GM23248 (cell line): ENCODE measurements around the gene DKC1. TPM values are rescaled to one million over a fixed set of nuclear protein-coding genes. Genes with fewer than 3 reads are reported as not detected.

Experiments
- DNase-seq: peaks from one replicate; pipeline ENCODE4 v3.0.0-alpha.2; 2015
- H2AFZ ChIP-seq: fragments of 200-600 bp; sonication (generic); 2 replicates; pipeline ENCODE4 v1.6.1; 2016; ENCODE audit warnings: antibody characterized with exemption
- H3F3A ChIP-seq: fragments of 200-600 bp; sonication (generic); 2 replicates; pipeline ENCODE4 v1.6.1; 2016; ENCODE audit warnings: mild to moderate bottlenecking, antibody characterized with exemption, mixed run types; ENCODE audit not compliant: insufficient read depth
- H3K27ac ChIP-seq: fragments of 200-600 bp; sonication (generic); 2 replicates; pipeline ENCODE4 v1.5.1; 2016; ENCODE audit warnings: mild to moderate bottlenecking
- H3K27me3 ChIP-seq: fragments of 200-600 bp; sonication (generic); replicated peaks from 2 replicates; pipeline ENCODE4 v1.6.1; 2016; ENCODE audit warnings: mild to moderate bottlenecking; ENCODE audit not compliant: insufficient read depth
- H3K36me3 ChIP-seq: fragments of 200-600 bp; sonication (generic); 2 replicates; pipeline ENCODE4 v1.6.1; 2016; ENCODE audit warnings: low read depth, mild to moderate bottlenecking
- H3K4me1 ChIP-seq: fragments of 200-600 bp; sonication (generic); 2 replicates; pipeline ENCODE4 v1.6.1; 2016; ENCODE audit warnings: mild to moderate bottlenecking; ENCODE audit not compliant: insufficient read depth
- H3K4me2 ChIP-seq: fragments of 200-600 bp; sonication (generic); one replicate; pipeline ENCODE4 v1.6.1; 2016; ENCODE audit warnings: mild to moderate bottlenecking; ENCODE audit not compliant: unreplicated experiment
- H3K4me3 ChIP-seq: fragments of 200-600 bp; sonication (generic); 2 replicates; pipeline ENCODE4 v1.5.1; 2016; ENCODE audit warnings: mild to moderate bottlenecking
- H3K79me2 ChIP-seq: fragments of 200-600 bp; sonication (generic); 2 replicates; pipeline ENCODE4 v1.6.1; 2016; ENCODE audit warnings: mild to moderate bottlenecking; ENCODE audit not compliant: insufficient read depth
- H3K9ac ChIP-seq: fragments of 200-600 bp; sonication (generic); 2 replicates; pipeline ENCODE4 v1.6.1; 2016; ENCODE audit warnings: mild to moderate bottlenecking
- H3K9me2 ChIP-seq: fragments of 200-600 bp; sonication (generic); 2 replicates; pipeline ENCODE4 v1.6.1; 2016; ENCODE audit warnings: mixed run types, mild to moderate bottlenecking, moderate library complexity; ENCODE audit not compliant: insufficient read depth
- H3K9me3 ChIP-seq: fragments of 200-600 bp; sonication (generic); one replicate; pipeline ENCODE4 v1.6.1; 2017; ENCODE audit warnings: low read depth
- H4K20me1 ChIP-seq: fragments of 200-600 bp; sonication (generic); 2 replicates; pipeline ENCODE4 v1.6.0; 2016; ENCODE audit not compliant: insufficient read depth
- EZH2 ChIP-seq: fragments of 200-600 bp; sonication (generic); IDR thresholded peaks from 2 replicates; pipeline ENCODE4 v1.6.1; 2018; ENCODE audit warnings: antibody characterized with exemption, mild to moderate bottlenecking; ENCODE audit not compliant: insufficient read depth, poor library complexity, severe bottlenecking
- EZH2phosphoT487 ChIP-seq: fragments of 200-600 bp; sonication (generic); IDR thresholded peaks from 2 replicates; pipeline ENCODE4 v1.6.1; 2018; ENCODE audit warnings: antibody characterized with exemption, moderate library complexity, mild to moderate bottlenecking, low read depth; ENCODE audit not compliant: insufficient read depth
- WGBS, 2 experiments: methylation state at CpG; one replicate each; pipeline ENCODE4 v1.1.6; 2015 to 2017; ENCODE audit warnings: low lambda C conversion rate in 2 of 2, low coverage in 1 of 2; ENCODE audit errors: missing lambda C conversion rate in 2 of 2; 5-methylcytosine and 5-hydroxymethylcytosine counted together
- in situ Hi-C: fragments of 300-500 bp; cut with MboI; formaldehyde crosslinking; loops from 2 replicates; pipeline ENCODE4 v1.15.0; 2020
- polyA plus RNA-seq: library from polyadenylated mRNA; unstranded; fragments of >200 nt; fragmentation: Nextera tagmentation; extraction: Ambion mirVana; gene quantifications from 2 replicates; pipeline ENCODE4 v1.2.1, GENCODE V29; 2016
- total RNA-seq: library from RNA; depleted of rRNA; stranded (reverse); fragments of >200 nt; shearing (Covaris generic); gene quantifications from 2 replicates; pipeline ENCODE4 v1.2.3, GENCODE V29; 2014

The DKC1 gene
- total and polyA plus RNA-seq, 2 experiments from 2014 or later, result 40.1 to 42.9 TPM

GRCh38 chrX:154751669-154752271, 10.9 kb upstream of the DKC1 start:
- no peak overlapping the region for H3K9ac ChIP-seq
- H3K36me3 ChIP-seq, result no peaks in the 10 kb centered on the region
- DNase-seq, result no peak
- H3K4me3 ChIP-seq, result no peak overlapping the region
- H3K27ac ChIP-seq, result no peak overlapping the region
- no peak overlapping the region for H2AFZ ChIP-seq
- no peak overlapping the region for H3K4me2 ChIP-seq
- WGBS, 2 experiments, result 80 to 86% methylated on average over 9 of the region's 9 CpGs
- H3K9me3 ChIP-seq, result no peaks in the 10 kb centered on the region
- no peaks in the 10 kb centered on the region for H4K20me1 ChIP-seq
- in situ Hi-C loops, result no loop called here
- TF ChIP-seq EZH2phosphoT487, result no peak
- no peak for TF ChIP-seq EZH2
- no peaks in the 10 kb centered on the region for H3K27me3 ChIP-seq
- H3F3A ChIP-seq, result peaks cover 12% of the 10 kb centered on the region
- H3K79me2 ChIP-seq, result no peaks in the 10 kb centered on the region
- no peaks in the 10 kb centered on the region for H3K4me1 ChIP-seq
- H3K9me2 ChIP-seq, result no peaks in the 10 kb centered on the region

DNA sequence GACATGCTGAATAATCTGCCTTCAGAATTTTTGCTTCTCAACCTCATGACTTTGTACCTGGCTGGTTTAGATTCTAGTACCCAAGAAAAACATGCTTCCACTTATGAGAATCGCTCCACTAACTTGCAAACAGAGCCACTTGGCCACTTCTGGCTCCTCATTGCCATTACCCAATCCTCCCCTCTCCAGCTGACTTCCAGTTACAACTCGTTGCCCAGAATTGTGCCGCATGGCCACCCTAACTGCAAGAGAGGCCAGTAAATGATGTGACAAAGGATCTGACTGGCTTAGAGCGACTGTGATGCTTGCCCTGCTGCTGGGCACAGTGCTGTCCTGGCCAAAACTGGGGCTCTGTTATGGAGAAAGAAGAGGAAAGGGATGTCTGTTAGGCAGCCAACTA, 4.0 kb upstream of the DKC1 start:
- Histone ChIP-seq H3K9ac (no peak overlapping the region), H3K4me3 (no peak overlapping the region)
- in situ Hi-C loops, result no loop called here

GRCh38 chrX:154761977-154762536, 607 bp upstream of the DKC1 start:
- Histone ChIP-seq H3K4me2 (peak overlapping the region; percentile 85), H3K9ac (peak overlapping the region; percentile 92), H3K27me3 (no peaks in the 10 kb centered on the region), H3K9me3 (no peaks in the 10 kb centered on the region), H3K4me1 (0 out of 2 replicates have a peak, but pooled peaks cover 3% of the 10 kb centered on the region), H2AFZ (peak overlapping the region; percentile 98), H3K4me3 (peak overlapping the region; percentile 96), H3K79me2 (peaks cover 37% of the 10 kb centered on the region), H3F3A (no peaks in the 10 kb centered on the region), H3K9me2 (no peaks in the 10 kb centered on the region), H4K20me1 (no peaks in the 10 kb centered on the region), H3K27ac (peak overlapping the region; percentile 79), H3K36me3 (peaks cover 14% of the 10 kb centered on the region; the same call in 1 of the 2 replicates)
- WGBS, 2 experiments, result 4% methylated on average over 11 of the region's 11 CpGs
- in situ Hi-C loops, result no loop called here
- DNase-seq, result peak; percentile 20
- no peak for TF ChIP-seq EZH2
- TF ChIP-seq EZH2phosphoT487, result no peak

More for the DNA sequence above, 4.0 kb upstream of the DKC1 start:
- Histone ChIP-seq H3K9me3 (no peaks in the 10 kb centered on the region), H3F3A (peaks cover 1% of the 10 kb centered on the region; the same call in 1 of the 2 replicates), H4K20me1 (no peaks in the 10 kb centered on the region), H3K36me3 (no peaks in the 10 kb centered on the region), H3K27me3 (no peaks in the 10 kb centered on the region), H2AFZ (no peak overlapping the region), H3K4me2 (no peak overlapping the region), H3K4me1 (0 out of 2 replicates have a peak, but pooled peaks cover 3% of the 10 kb centered on the region), H3K9me2 (no peaks in the 10 kb centered on the region), H3K27ac (no peak overlapping the region), H3K79me2 (peaks cover 7% of the 10 kb centered on the region)
- 69 to 77% methylated on average over 4 of the region's 4 CpGs for WGBS, 2 experiments
- TF ChIP-seq EZH2phosphoT487 (no peak), EZH2 (no peak)
- no peak for DNase-seq

DNA sequence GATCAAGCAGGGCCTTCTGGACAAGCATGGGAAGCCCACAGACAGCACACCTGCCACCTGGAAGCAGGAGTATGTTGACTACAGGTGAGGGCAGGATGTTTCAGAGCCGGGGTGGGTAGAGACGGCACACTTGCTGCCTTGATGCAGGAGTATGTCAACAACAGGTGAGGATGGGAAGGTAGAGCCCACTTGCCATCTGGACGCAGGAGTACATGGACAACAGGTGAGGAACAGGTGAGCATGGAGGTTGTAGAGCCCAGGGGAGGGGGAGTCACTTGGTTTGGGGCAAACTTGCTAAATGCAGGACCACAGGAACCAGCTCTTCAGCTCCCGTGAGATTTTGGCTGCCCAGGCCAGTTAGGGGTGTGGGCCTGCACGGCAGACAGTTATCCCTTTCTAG, 12.0 kb downstream of the DKC1 start:
- Histone ChIP-seq H3K4me2 (no peak overlapping the region), H3K27me3 (no peaks in the 10 kb centered on the region), H3K9me3 (no peaks in the 10 kb centered on the region), H3F3A (peaks cover 26% of the 10 kb centered on the region), H3K79me2 (peaks cover 17% of the 10 kb centered on the region), H2AFZ (no peak overlapping the region), H3K4me3 (no peak overlapping the region), H3K36me3 (peaks cover 11% of the 10 kb centered on the region; the same call in 1 of the 2 replicates), H3K9me2 (no peaks in the 10 kb centered on the region), H3K27ac (no peak overlapping the region), H3K9ac (no peak overlapping the region), H4K20me1 (no peaks in the 10 kb centered on the region), H3K4me1 (peaks cover 12% of the 10 kb centered on the region)
- TF ChIP-seq EZH2 (no peak), EZH2phosphoT487 (no peak)
- WGBS, 2 experiments, result 95 to 100% methylated on average over 4 of the region's 5 CpGs
- in situ Hi-C loops, result no loop called here
- no peak for DNase-seq
